Upper lobe of left lung (tissue), 6 donors: Measurements from ENCODE around the gene TYW1. TPM values are rescaled to one million over a fixed set of nuclear protein-coding genes. Genes with fewer than 3 reads are reported as not detected.
"Not testable (repeated sequence)": the region's sequence is repeated elsewhere in the genome, so short reads cannot be mapped to it uniquely, and the experiment has no call there.

Experiments
- ATAC-seq, 2 donors: fragments of 200-7000 bp; cut with Tn5 transposase; one replicate each; pipeline ENCODE4 v1.9.1; 2022; ENCODE audit warnings: mild to moderate bottlenecking in 2 of 2, moderate library complexity in 2 of 2; ENCODE audit not compliant: low FRiP score in 2 of 2
- DNase-seq, 2 donors: peaks; one replicate each; pipeline ENCODE4 v3.0.0-alpha.2; 2019 to 2020
- H3K27ac ChIP-seq, 4 donors: fragments of 200-600 bp; sonication (generic); one replicate each; pipeline ENCODE4 v1.5.1; 2016 to 2019
- H3K27me3 ChIP-seq, 4 donors: fragments of 200-600 bp; sonication (generic); one replicate each; pipeline ENCODE4 v1.5.1; 2017 to 2019
- H3K36me3 ChIP-seq, 4 donors: fragments of 200-600 bp; sonication (generic); one replicate each; pipeline ENCODE4 v1.5.1; 2016 to 2019
- H3K4me1 ChIP-seq, 4 donors: fragments of 200-600 bp; sonication (generic); one replicate each; pipeline ENCODE4 v1.5.1; 2018 to 2019
- H3K4me3 ChIP-seq, 4 donors: fragments of 200-600 bp; sonication (generic); one replicate each; pipeline ENCODE4 v1.5.1; 2017 to 2019; ENCODE audit warnings: mild to moderate bottlenecking in 2 of 4, moderate library complexity in 1 of 4
- H3K9me3 ChIP-seq, 4 donors: fragments of 200-600 bp; sonication (generic); one replicate each; pipeline ENCODE4 v1.5.1; 2018 to 2019
- EP300 ChIP-seq, 4 donors: sonication (generic); formaldehyde crosslinking; IDR thresholded peaks; one replicate each; pipeline ENCODE4 v1.5.1; 2017; ENCODE audit warnings: antibody characterized with exemption in 4 of 4, control low read depth in 2 of 4
- POLR2A ChIP-seq, 4 donors: fragments of 450-650 bp; IDR thresholded peaks; one replicate each; pipeline ENCODE4 v1.5.1; 2016 to 2017; ENCODE audit warnings: antibody characterized with exemption in 4 of 4, mild to moderate bottlenecking in 2 of 4
- POLR2AphosphoS5 ChIP-seq, 2 donors: sonication (generic); formaldehyde crosslinking; IDR thresholded peaks; one replicate each; pipeline ENCODE4 v1.5.1; 2017; ENCODE audit warnings: antibody characterized with exemption in 2 of 2
- WGBS, 2 donors: methylation state at CpG; one replicate each; pipeline ENCODE4 v1.1.5; 2017 to 2018; 5-methylcytosine and 5-hydroxymethylcytosine counted together
- total RNA-seq, 6 donors: library from RNA; depleted of rRNA in 4 of 6; stranded (reverse); fragments of >200 nt in 4 of 6; gene quantifications; one replicate each; pipeline versions ENCODE4 v1.1.0 to v1.2.1, GENCODE V29; 2016 to 2021
- TF ChIP-seq, protein P1 (sequence below), 6 experiments: fragments of 450-650 bp in 4 of 6; fragments of 200-600 bp in 2 of 6; sonication (generic) in 2 of 6; IDR thresholded peaks; one replicate each; pipeline ENCODE4 v1.5.1; 2016 to 2019; ENCODE audit warnings: antibody characterized with exemption in 6 of 6
- donor health status: DM: no; HTN: no; CAD: no; lungs with moderate emphysema.
- donor health status: DM: no; HTN: yes; CAD: no; lungs with severe emphysema.

Gene TYW1
- total RNA-seq, 6 donors from 2014 or later = 13.9 to 40.9 (median 17.2) TPM

DNA sequence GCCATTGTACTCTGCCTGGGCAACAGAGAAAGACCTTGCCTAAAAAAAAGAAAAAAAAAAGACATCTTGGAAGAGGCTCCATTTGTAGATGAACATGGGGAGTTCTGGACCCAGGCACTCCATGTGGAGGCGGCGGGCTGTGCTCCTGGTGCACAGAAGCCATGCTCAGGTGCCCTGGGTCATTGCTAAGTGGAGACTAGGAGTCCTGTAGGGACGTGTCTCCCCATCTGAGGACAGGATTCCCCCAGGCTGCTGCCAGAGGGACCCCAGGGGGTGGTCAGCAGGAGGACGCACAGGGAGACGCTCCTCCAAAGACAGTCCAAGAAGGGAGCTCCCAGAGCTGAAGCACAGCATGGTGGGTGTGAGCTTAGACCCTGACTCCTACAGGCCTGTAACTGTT lies 35.5 kb upstream of the TYW1 start:
- Histone ChIP-seq H3K4me3 (no peak overlapping the region), H3K36me3 (peaks cover 6 to 41% (median 18%) of the 10 kb centered on the region in 4 donors), H3K27me3 (no peaks in the 10 kb centered on the region), H3K9me3 (no peaks in the 10 kb centered on the region), H3K27ac (no peak overlapping the region), H3K4me1 (no peaks in the 10 kb centered on the region)
- no peak for DNase-seq
- WGBS, 2 donors = 96 to 99% methylated on average over 5 of the region's 5 CpGs
- no peak for ATAC-seq
- TF ChIP-seq, protein P1, sequence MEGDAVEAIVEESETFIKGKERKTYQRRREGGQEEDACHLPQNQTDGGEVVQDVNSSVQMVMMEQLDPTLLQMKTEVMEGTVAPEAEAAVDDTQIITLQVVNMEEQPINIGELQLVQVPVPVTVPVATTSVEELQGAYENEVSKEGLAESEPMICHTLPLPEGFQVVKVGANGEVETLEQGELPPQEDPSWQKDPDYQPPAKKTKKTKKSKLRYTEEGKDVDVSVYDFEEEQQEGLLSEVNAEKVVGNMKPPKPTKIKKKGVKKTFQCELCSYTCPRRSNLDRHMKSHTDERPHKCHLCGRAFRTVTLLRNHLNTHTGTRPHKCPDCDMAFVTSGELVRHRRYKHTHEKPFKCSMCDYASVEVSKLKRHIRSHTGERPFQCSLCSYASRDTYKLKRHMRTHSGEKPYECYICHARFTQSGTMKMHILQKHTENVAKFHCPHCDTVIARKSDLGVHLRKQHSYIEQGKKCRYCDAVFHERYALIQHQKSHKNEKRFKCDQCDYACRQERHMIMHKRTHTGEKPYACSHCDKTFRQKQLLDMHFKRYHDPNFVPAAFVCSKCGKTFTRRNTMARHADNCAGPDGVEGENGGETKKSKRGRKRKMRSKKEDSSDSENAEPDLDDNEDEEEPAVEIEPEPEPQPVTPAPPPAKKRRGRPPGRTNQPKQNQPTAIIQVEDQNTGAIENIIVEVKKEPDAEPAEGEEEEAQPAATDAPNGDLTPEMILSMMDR (IDR thresholded peaks at IDR 0.05) = no peak
- TF ChIP-seq EP300 (IDR thresholded peaks at IDR 0.05) (no peak), POLR2AphosphoS5 (IDR thresholded peaks at IDR 0.05) (no peak), POLR2A (IDR thresholded peaks at IDR 0.05) (no peak)

DNA sequence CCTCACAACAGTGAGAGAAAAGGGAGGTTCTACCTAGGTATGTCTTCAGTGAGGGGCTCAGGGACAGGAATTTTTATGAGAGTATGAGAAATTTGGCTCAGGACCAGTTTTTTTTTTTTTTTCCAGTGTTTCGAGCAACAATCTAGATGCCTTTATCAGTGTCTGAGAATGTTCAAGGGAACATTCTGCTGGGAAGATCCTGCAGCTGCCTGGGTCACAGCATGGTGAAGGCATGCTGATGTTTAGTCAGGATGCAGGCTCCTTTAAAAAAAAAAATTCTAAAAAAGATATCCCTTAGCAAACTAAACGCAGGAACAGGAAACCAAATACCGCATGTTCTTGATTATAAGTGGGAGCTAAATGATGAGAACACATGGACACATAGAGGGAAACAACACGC lies 32.2 kb upstream of the TYW1 start:
- H3K4me1 ChIP-seq = no peaks in the 10 kb centered on the region
- 38% methylated on average over 4 of the region's 4 CpGs for WGBS, 2 donors
- no peak overlapping the region for H3K27ac ChIP-seq
- H3K27me3 ChIP-seq = no peaks in the 10 kb centered on the region
- H3K4me3 ChIP-seq = no peak overlapping the region
- no peaks in the 10 kb centered on the region for H3K9me3 ChIP-seq
- H3K36me3 ChIP-seq = peaks cover 0 to 7% (median 3%) of the 10 kb centered on the region in 4 donors
- DNase-seq (no peak), ATAC-seq (no peak)
- TF ChIP-seq POLR2A (IDR thresholded peaks at IDR 0.05) (no peak), EP300 (IDR thresholded peaks at IDR 0.05) (no peak), POLR2AphosphoS5 (IDR thresholded peaks at IDR 0.05) (no peak)
- TF ChIP-seq, protein P1 (IDR thresholded peaks at IDR 0.05) = no peak

DNA sequence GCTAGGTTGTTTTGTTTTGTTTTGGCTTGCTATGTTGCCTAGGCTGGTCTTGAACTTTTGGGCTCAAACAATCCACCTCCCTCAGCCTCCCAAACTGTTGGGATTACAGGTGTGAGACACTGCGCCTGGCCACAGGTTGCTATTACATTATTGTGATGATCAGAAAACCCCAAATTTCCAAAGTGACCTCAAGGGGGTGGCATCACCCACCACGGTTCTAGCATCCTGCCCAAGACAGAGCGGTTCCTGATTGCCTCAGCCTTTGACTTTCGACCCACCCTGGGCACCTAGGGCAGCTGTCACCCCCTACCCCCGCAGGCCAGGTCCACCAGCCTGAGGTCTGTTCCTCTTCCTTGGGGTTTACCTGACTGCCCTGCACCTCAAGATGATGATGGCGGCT lies 29.6 kb upstream of the TYW1 start:
- DNase-seq = no peak
- Histone ChIP-seq H3K4me1 (no peaks in the 10 kb centered on the region), H3K36me3 (no peaks in the 10 kb centered on the region), H3K9me3 (no peaks in the 10 kb centered on the region), H3K4me3 (no peak overlapping the region), H3K27ac (no peak overlapping the region), H3K27me3 (no peaks in the 10 kb centered on the region)
- ATAC-seq = peak in 1 of 2 donors; percentile 35
- TF ChIP-seq POLR2A (IDR thresholded peaks at IDR 0.05) (no peak), EP300 (IDR thresholded peaks at IDR 0.05) (no peak), POLR2AphosphoS5 (IDR thresholded peaks at IDR 0.05) (no peak)
- TF ChIP-seq, protein P1 (IDR thresholded peaks at IDR 0.05) = no peak
- 81 to 83% methylated on average over 5 to 6 of the region's 6 CpGs for WGBS, 2 donors

DNA sequence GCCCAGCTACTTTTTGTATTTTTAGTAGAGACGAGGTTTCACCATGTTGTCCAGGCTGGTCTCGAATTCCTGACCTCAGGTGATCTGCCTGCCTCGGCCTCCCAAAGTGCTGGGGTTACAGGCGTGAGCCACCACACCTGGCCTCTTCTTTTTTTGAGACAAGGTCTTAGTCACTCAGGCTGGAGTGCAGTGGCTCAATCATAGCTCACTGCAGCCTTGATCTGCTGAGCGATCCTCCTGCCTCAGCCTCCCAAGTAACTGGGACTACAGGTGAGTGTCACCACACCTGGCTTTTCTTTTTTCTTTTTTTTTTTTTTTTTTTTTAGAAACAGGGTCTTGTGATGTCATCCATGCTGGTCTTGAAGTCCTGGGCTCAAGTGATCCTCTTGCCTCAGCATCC lies 27.6 kb upstream of the TYW1 start:
- H3K9me3 ChIP-seq, ATAC-seq, H3K27ac ChIP-seq, H3K4me3 ChIP-seq, H3K36me3 ChIP-seq, H3K4me1 ChIP-seq, DNase-seq, H3K27me3 ChIP-seq: not testable (repeated sequence)
- 93% methylated on average over 5 of the region's 5 CpGs for WGBS, 2 donors

DNA sequence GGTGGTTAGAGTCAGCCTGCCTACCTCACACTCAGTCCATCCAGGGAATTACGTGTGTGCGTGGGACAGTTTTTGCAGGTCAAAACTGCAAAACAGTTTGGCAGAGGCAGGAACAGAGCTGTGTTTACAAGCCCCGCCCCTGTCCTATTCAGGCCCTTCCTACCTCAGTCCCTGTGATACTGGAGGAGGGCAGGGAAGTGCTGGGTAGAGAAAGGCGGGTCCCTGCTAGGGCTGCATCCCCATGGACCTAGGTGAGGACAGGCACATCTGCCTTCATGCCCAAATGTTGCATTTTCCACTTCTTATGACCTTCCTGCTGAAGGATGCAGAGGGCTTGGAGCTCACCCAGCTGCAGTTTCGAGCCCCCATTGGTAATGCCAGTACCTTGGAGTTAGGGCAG lies 26.3 kb upstream of the TYW1 start:
- WGBS, 2 donors = 71 to 87% methylated on average over 4 to 5 of the region's 5 CpGs
- Histone ChIP-seq H3K36me3 (no peaks in the 10 kb centered on the region), H3K9me3 (no peaks in the 10 kb centered on the region), H3K4me1 (no peaks in the 10 kb centered on the region), H3K27me3 (no peaks in the 10 kb centered on the region), H3K27ac (no peak overlapping the region), H3K4me3 (no peak overlapping the region)
- DNase-seq (no peak), ATAC-seq (no peak)
- TF ChIP-seq POLR2AphosphoS5 (IDR thresholded peaks at IDR 0.05) = no peak
- TF ChIP-seq, protein P1 (IDR thresholded peaks at IDR 0.05) = no peak
- no peak for TF ChIP-seq EP300 (IDR thresholded peaks at IDR 0.05)
- TF ChIP-seq POLR2A (IDR thresholded peaks at IDR 0.05) = no peak
